HG03095 (cell line): ENCODE data around the gene IL13.
A peak's percentile ranks its signal among the peaks of the same experiment; 100 is the strongest.
"Not testable (repeated sequence)": the region's sequence is repeated elsewhere in the genome, so short reads cannot be mapped to it uniquely, and the experiment has no call there.

ENCODE experiments used
- ATAC-seq: cut with Tn5 transposase; IDR thresholded peaks from one replicate; pipeline ENCODE4 v1.9.1; 2021; ENCODE audit warnings: moderate library complexity; ENCODE audit not compliant: unreplicated experiment

IL13 gene

GRCh38 chr5:132688536-132689339 lies 30.8 kb downstream of the IL13 start:
- ATAC-seq = peak; percentile 51

- ATAC-seq = no peak
These were observed 31.5 kb downstream of the IL13 start for GRCh38 chr5:132689513-132689912.

- ATAC-seq = no peak
These were observed 32.2 kb downstream of the IL13 start for GRCh38 chr5:132690156-132690555.

GRCh38 chr5:132691755-132692631 lies 34.0 kb downstream of the IL13 start:
- not testable (repeated sequence) for ATAC-seq

- ATAC-seq = no peak
These were observed 34.6 kb downstream of the IL13 start for GRCh38 chr5:132692632-132692967.

- no peak for ATAC-seq
These were observed 38.0 kb downstream of the IL13 start for GRCh38 chr5:132695956-132696355.

GRCh38 chr5:132704875-132705274 lies 46.9 kb downstream of the IL13 start:
- no peak for ATAC-seq

GRCh38 chr5:132708645-132709044 lies 50.7 kb downstream of the IL13 start:
- no peak for ATAC-seq
